GM12878 (cell line): ENCODE data around the gene CDCA7L.

Experiments used
- BCL11A ChIP-seq: IDR thresholded peaks from 2 replicates; pipeline ENCODE4 v1.6.1; 2011; ENCODE audit warnings: low read depth, low read length
- CREM ChIP-seq: IDR thresholded peaks from 2 replicates; pipeline ENCODE4 v1.6.1; 2014; ENCODE audit warnings: antibody characterized with exemption, low read depth
- ESRRA ChIP-seq: IDR thresholded peaks from 2 replicates; pipeline ENCODE4 v1.6.1; 2012; ENCODE audit warnings: mild to moderate bottlenecking, low read length, improper control_type of control experiment
- MEF2A ChIP-seq: IDR thresholded peaks from 2 replicates; pipeline ENCODE4 v1.6.1; 2011; ENCODE audit warnings: low read depth, mild to moderate bottlenecking, low read length, moderate library complexity; ENCODE audit not compliant: insufficient read depth
- POLR2A ChIP-seq: IDR thresholded peaks from 2 replicates; pipeline ENCODE4 v1.6.1; 2011; ENCODE audit warnings: low read depth, mild to moderate bottlenecking, low read length
- SREBF2 ChIP-seq: IDR thresholded peaks from 2 replicates; pipeline ENCODE4 v1.6.1; 2012; ENCODE audit warnings: mild to moderate bottlenecking, low read length
- TF ChIP-seq, protein P1 (sequence below): IDR thresholded peaks from 2 replicates; pipeline ENCODE4 v1.6.1; 2012; ENCODE audit warnings: low read depth, low read length, improper control_type of control experiment
- TF ChIP-seq, protein P2 (sequence below): IDR thresholded peaks from 2 replicates; pipeline ENCODE4 v1.6.1; 2012; ENCODE audit warnings: low read depth, low read length, improper control_type of control experiment
- TF ChIP-seq, protein P3 (sequence below), 3 experiments: IDR thresholded peaks in 2 of 3; conservative IDR thresholded peaks in 1 of 3; 2 replicates each; pipeline ENCODE4 v1.5.1; 2011; ENCODE audit warnings: low read depth in 3 of 3, low read length in 3 of 3, mild to moderate bottlenecking in 3 of 3, control low read depth in 2 of 3, moderate library complexity in 2 of 3, inconsistent platforms in 1 of 3, mixed read lengths in 1 of 3; ENCODE audit not compliant: control insufficient read depth in 2 of 3, insufficient read depth in 1 of 3; ENCODE audit errors: extremely low read depth in 1 of 3

DNA sequence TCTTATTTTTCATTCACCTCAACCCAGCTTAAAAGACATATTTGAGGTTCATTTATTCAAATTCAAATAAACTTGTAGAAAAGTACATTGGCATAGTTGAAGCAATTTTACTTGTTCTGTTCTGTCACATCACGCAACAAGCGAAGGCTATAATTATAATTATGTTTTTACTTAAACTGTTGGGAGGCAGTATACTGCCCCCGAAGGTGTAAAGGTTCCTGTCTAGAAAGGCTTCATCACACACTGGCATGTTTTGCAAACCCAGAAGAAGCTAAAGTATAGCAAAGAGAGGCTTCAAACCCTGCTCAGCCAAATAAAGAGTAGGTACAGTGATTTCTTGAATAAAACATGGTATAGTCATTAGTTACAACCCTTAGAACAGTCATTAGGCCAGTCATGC is 62.6 kb downstream of the CDCA7L start:
- TF ChIP-seq, protein P1, sequence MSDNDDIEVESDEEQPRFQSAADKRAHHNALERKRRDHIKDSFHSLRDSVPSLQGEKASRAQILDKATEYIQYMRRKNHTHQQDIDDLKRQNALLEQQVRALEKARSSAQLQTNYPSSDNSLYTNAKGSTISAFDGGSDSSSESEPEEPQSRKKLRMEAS = no peak
- TF ChIP-seq POLR2A = no peak
- no peak for TF ChIP-seq MEF2A
- TF ChIP-seq CREM = no peak
- no peak for TF ChIP-seq BCL11A
- no peak for TF ChIP-seq ESRRA
- no peak for TF ChIP-seq SREBF2
- TF ChIP-seq, protein P2, sequence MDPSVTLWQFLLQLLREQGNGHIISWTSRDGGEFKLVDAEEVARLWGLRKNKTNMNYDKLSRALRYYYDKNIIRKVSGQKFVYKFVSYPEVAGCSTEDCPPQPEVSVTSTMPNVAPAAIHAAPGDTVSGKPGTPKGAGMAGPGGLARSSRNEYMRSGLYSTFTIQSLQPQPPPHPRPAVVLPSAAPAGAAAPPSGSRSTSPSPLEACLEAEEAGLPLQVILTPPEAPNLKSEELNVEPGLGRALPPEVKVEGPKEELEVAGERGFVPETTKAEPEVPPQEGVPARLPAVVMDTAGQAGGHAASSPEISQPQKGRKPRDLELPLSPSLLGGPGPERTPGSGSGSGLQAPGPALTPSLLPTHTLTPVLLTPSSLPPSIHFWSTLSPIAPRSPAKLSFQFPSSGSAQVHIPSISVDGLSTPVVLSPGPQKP = no peak
- TF ChIP-seq, protein P3, sequence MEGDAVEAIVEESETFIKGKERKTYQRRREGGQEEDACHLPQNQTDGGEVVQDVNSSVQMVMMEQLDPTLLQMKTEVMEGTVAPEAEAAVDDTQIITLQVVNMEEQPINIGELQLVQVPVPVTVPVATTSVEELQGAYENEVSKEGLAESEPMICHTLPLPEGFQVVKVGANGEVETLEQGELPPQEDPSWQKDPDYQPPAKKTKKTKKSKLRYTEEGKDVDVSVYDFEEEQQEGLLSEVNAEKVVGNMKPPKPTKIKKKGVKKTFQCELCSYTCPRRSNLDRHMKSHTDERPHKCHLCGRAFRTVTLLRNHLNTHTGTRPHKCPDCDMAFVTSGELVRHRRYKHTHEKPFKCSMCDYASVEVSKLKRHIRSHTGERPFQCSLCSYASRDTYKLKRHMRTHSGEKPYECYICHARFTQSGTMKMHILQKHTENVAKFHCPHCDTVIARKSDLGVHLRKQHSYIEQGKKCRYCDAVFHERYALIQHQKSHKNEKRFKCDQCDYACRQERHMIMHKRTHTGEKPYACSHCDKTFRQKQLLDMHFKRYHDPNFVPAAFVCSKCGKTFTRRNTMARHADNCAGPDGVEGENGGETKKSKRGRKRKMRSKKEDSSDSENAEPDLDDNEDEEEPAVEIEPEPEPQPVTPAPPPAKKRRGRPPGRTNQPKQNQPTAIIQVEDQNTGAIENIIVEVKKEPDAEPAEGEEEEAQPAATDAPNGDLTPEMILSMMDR (IDR thresholded peaks at IDR 0.05 in 2 of 3, conservative IDR thresholded peaks at IDR 0.05 in 1 of 3; ENCODE audit: control insufficient read depth in 2 of 3, extremely low read depth in 1 of 3, insufficient read depth in 1 of 3, low read depth in 3 of 3, low read length in 3 of 3) = no peak
